K562 treated with DMSO at 1 percent for 24 hours (cell line): ENCODE data around the gene ZNF282. TPM values are rescaled to one million over a fixed set of nuclear protein-coding genes. Genes with fewer than 3 reads are reported as not detected.

Source experiments
- total RNA-seq: library from RNA; unstranded; fragments of 300-600 nt; gene quantifications from 2 replicates; pipeline ENCODE4 v1.2.3, GENCODE V29; 2022; ENCODE audit warnings: low read depth; ENCODE audit not compliant: insufficient read depth

The ZNF282 gene
- total RNA-seq, result 54.9 and 55.5 TPM in 2 replicates

DNA sequence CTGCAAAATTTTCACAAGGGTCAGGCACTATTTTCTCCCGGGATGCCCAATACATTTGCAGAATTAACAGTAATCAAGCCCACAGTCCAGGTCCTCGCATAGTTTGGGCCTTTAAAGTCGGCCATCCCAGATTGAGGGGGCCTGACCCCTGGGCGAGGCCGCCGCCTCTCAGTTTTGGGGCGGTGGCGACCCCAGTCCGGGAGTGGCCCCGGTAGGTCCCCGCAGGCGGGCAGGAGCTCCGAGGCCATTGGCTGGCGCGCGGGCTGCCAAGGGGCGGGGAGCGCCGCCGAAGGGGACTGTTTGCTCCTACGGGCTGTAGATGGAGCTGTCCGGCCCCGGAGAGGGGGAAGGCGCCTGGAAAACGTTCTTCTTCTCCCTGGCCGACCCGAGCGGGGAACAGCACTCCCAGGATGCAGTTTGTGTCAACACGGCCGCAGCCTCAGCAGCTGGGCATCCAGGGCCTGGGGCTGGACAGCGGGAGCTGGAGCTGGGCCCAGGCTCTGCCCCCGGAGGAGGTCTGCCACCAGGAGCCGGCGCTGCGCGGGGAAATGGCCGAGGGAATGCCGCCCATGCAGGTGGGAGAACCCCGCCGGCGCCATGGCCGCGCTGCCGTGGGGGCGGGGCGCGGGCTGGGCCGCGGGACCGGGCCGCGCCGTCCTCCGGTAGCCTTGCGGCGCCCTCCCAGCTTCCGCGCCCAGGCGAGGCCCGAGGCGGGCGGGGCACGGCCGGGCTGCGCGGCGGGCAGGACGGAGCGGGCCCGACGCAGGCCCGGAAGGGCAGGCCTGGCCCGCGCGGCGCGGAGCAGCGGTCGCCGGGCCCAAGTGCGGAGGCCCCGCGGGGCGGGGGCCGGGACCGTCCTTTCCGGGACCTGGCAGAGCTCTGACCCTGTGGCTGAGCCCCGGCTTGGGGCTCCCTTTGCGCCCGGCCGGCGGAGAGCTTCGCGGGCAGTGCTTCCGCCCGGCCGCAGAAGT is at the start of gene ZNF282:
Gene ZNF282 (plus strand): TSS at position 367 of the 971 bp plus-strand sequence. CDS start 44 bp downstream, at position 411.

GRCh38 chr7:149147072-149147751 is 48.1 kb upstream of the ZNF282 start, which contains the start of gene ZNF398:
Gene ZNF398, plus strand, starts transcription at chr7:149147453. Its CDS starts 290 bp downstream, at chr7:149147743.

GRCh38 chr7:149239345-149240143 is 44.2 kb downstream of the ZNF282 start, which contains the start of gene ZNF212:
Gene ZNF212, plus strand, starts transcription at chr7:149239651. Its CDS starts 128 bp downstream, at chr7:149239779.

DNA sequence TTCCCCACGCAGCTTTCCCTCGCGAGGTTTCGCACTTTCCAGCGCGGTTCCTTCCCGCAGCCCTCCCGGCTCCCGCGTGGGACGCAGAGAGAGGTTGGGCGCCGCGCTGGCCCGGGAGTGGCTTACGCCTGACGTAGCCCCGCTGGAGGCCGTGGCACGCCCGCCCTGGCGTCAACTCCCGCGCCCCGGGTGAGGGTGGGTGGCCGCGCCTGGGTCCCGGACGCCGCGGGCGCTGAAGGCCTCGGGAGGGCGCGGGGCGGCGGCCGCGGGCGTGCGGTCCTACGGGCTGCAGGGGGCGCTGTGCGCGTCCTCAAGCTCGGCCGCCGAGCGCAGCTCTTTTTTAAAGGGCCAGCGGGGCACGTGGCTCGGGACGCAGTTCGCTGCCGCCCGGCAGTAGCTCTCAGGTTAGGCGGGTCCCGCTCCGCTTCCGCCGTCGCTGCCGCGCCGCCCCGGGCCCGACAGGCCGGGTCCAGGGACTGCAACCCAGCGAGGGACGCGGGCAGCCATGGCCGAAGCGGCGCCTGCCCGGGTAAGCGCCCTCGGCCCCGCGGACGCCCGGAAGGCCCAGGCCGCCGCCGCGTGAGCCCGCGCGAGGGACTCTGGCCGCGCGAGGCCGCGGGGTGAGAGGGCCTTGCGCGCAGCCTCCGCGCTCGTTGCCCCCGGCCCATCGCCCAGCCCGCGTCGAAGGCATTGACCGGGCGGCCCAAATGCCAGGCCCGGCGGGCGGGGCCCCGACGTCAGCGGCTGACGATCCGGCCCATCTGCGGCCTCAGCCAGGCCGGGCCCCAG is 66.7 kb downstream of the ZNF282 start, which contains the start of gene ZNF783:
Gene ZNF783 (plus strand): TSS at position 368 of the 789 bp plus-strand sequence. CDS start 138 bp downstream, at position 506.

Other genes with a start within 250 kb of the ZNF282 start
- gene PDIA4, start 167.0 kb upstream of the ZNF282 start, total RNA-seq, result 154 and 155 TPM in 2 replicates
- 6.3 and 8.6 TPM in 2 replicates for gene ZNF786, start 104.8 kb upstream of the ZNF282 start, total RNA-seq
- 2.2 and 2.3 TPM in 2 replicates for gene ZNF425, start 69.2 kb upstream of the ZNF282 start, total RNA-seq
- gene ZNF398, start 48.1 kb upstream of the ZNF282 start, total RNA-seq, result 14.2 and 14.4 TPM in 2 replicates
- 14.9 and 17.6 TPM in 2 replicates for gene ZNF212, start 44.1 kb downstream of the ZNF282 start, total RNA-seq
- 3.2 and 4.1 TPM in 2 replicates for gene ZNF783, start 66.7 kb downstream of the ZNF282 start, total RNA-seq